ENCODE measurements around the gene ADD1.

Gene ADD1

GRCh38 chr4:2900741-2901140, 57.1 kb downstream of the ADD1 start:
- peaks cover 44% of the 10 kb centered on the region for H3K36me3 ChIP-seq (ENCODE audit: control insufficient read depth, low read length)
- no peaks in the 10 kb centered on the region for H3F3A ChIP-seq (ENCODE audit: control insufficient read depth, insufficient read depth)
- H3K27me3 ChIP-seq (ENCODE audit: control insufficient read depth, low read length) = no peaks in the 10 kb centered on the region
- no peak overlapping the region for H3K4me3 ChIP-seq (ENCODE audit: low read length)
- H3K9me2 ChIP-seq (replicated peaks; ENCODE audit: control insufficient read depth, low read length) = no peaks in the 10 kb centered on the region
- H3K27ac ChIP-seq (ENCODE audit: low read depth, low read length) = no peak overlapping the region
- 0 out of 2 replicates have a peak, but pooled peaks cover 4% of the 10 kb centered on the region for H4K20me1 ChIP-seq (ENCODE audit: control insufficient read depth, insufficient read depth, low read depth, low read length)
- H3K79me2 ChIP-seq (ENCODE audit: control insufficient read depth, low read length) = no peaks in the 10 kb centered on the region
- H3K4me2 ChIP-seq (ENCODE audit: low read length) = no peak overlapping the region
- H3K9me3 ChIP-seq (ENCODE audit: control insufficient read depth, insufficient read depth, low read length) = no peaks in the 10 kb centered on the region
- TF ChIP-seq EZH2phosphoT487 (IDR thresholded peaks at IDR 0.05; ENCODE audit: borderline replicate concordance, low read length) (no peak), CTCF (IDR thresholded peaks at IDR 0.05; ENCODE audit: low read depth, low read length, poor library complexity, severe bottlenecking) (no peak)
- H3K4me1 ChIP-seq (ENCODE audit: control insufficient read depth, low read length) = no peaks in the 10 kb centered on the region

- H3K4me3 ChIP-seq (ENCODE audit: low read length) = no peak overlapping the region
- H3K9me3 ChIP-seq (ENCODE audit: control insufficient read depth, insufficient read depth, low read length) = no peaks in the 10 kb centered on the region
- H3K4me1 ChIP-seq (ENCODE audit: control insufficient read depth, low read length) = no peaks in the 10 kb centered on the region
- no peak overlapping the region for H3K4me2 ChIP-seq (ENCODE audit: low read length)
- TF ChIP-seq CTCF (IDR thresholded peaks at IDR 0.05; ENCODE audit: low read depth, low read length, poor library complexity, severe bottlenecking) (no peak), EZH2phosphoT487 (IDR thresholded peaks at IDR 0.05; ENCODE audit: borderline replicate concordance, low read length) (no peak)
- H3K36me3 ChIP-seq (ENCODE audit: control insufficient read depth, low read length) = peaks cover 45% of the 10 kb centered on the region
- H3F3A ChIP-seq (ENCODE audit: control insufficient read depth, insufficient read depth) = no peaks in the 10 kb centered on the region
- no peaks in the 10 kb centered on the region for H3K79me2 ChIP-seq (ENCODE audit: control insufficient read depth, low read length)
- no peaks in the 10 kb centered on the region for H3K9me2 ChIP-seq (replicated peaks; ENCODE audit: control insufficient read depth, low read length)
- 0 out of 2 replicates have a peak, but pooled peaks cover 4% of the 10 kb centered on the region for H4K20me1 ChIP-seq (ENCODE audit: control insufficient read depth, insufficient read depth, low read depth, low read length)
- H3K27me3 ChIP-seq (ENCODE audit: control insufficient read depth, low read length) = no peaks in the 10 kb centered on the region
- no peak overlapping the region for H3K27ac ChIP-seq (ENCODE audit: low read depth, low read length)
Measured at GRCh38 chr4:2901186-2901585, 57.5 kb downstream of the ADD1 start.

DNA sequence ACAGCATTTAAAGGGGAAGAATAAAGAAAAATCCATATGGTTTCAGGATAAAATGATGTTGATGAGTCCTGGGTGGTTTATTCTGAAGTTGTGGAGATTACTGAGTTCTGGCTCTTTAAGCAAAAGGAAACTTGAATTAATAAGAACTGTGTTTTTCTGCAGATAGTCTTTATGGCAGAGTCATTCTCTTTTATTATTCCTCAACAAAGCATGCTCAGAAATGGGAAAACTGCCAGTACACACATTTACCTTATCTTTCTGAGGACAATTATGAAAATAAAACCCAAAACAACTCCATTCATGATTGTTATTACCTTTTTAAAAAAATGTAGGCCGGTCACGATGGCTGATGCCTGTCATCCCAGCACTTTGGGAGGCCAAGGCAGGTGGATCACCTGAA, 58.5 kb downstream of the ADD1 start:
- no peaks in the 10 kb centered on the region for H3K27me3 ChIP-seq (ENCODE audit: control insufficient read depth, low read length)
- H4K20me1 ChIP-seq (ENCODE audit: control insufficient read depth, insufficient read depth, low read depth, low read length) = 0 out of 2 replicates have a peak, but pooled peaks cover 4% of the 10 kb centered on the region
- H3F3A ChIP-seq (ENCODE audit: control insufficient read depth, insufficient read depth) = no peaks in the 10 kb centered on the region
- H3K9me2 ChIP-seq (replicated peaks; ENCODE audit: control insufficient read depth, low read length) = no peaks in the 10 kb centered on the region
- H3K27ac ChIP-seq (ENCODE audit: low read depth, low read length) = no peak overlapping the region
- H3K79me2 ChIP-seq (ENCODE audit: control insufficient read depth, low read length) = no peaks in the 10 kb centered on the region
- H3K4me3 ChIP-seq (ENCODE audit: low read length) = no peak overlapping the region
- H3K36me3 ChIP-seq (ENCODE audit: control insufficient read depth, low read length) = peaks cover 45% of the 10 kb centered on the region
- H3K9me3 ChIP-seq (ENCODE audit: control insufficient read depth, insufficient read depth, low read length) = no peaks in the 10 kb centered on the region
- H3K4me1 ChIP-seq (ENCODE audit: control insufficient read depth, low read length) = no peaks in the 10 kb centered on the region
- TF ChIP-seq EZH2phosphoT487 (IDR thresholded peaks at IDR 0.05; ENCODE audit: borderline replicate concordance, low read length) (no peak), CTCF (IDR thresholded peaks at IDR 0.05; ENCODE audit: low read depth, low read length, poor library complexity, severe bottlenecking) (no peak)
- no peak overlapping the region for H3K4me2 ChIP-seq (ENCODE audit: low read length)

Data from DOHH2 (cell line).